HG03045 (cell line): ENCODE results near the gene RSBN1L.

ENCODE experiments used
- ATAC-seq: cut with Tn5 transposase; IDR thresholded peaks from one replicate; pipeline ENCODE4 v1.9.1; 2021; ENCODE audit warnings: mild to moderate bottlenecking, moderate library complexity; ENCODE audit not compliant: unreplicated experiment

Gene RSBN1L

GRCh38 chr7:77799078-77799964 is 103.1 kb downstream of the RSBN1L start:
- peak; percentile 7 for ATAC-seq

- no peak for ATAC-seq
These were observed 103.9 kb downstream of the RSBN1L start for GRCh38 chr7:77800158-77800557.

GRCh38 chr7:77800730-77801129 is 104.5 kb downstream of the RSBN1L start:
- ATAC-seq = no peak

- no peak for ATAC-seq
These were observed 106.5 kb downstream of the RSBN1L start for GRCh38 chr7:77802557-77803405.

GRCh38 chr7:77806425-77806824 is 110.2 kb downstream of the RSBN1L start:
- ATAC-seq = no peak

- no peak for ATAC-seq
These were observed 112.3 kb downstream of the RSBN1L start for GRCh38 chr7:77808517-77808916.

GRCh38 chr7:77811516-77812289 is 115.4 kb downstream of the RSBN1L start:
- no peak for ATAC-seq

GRCh38 chr7:77812290-77812685 is 116.0 kb downstream of the RSBN1L start:
- ATAC-seq = no peak

- ATAC-seq = no peak
These were observed 116.9 kb downstream of the RSBN1L start for GRCh38 chr7:77813180-77813579.

- ATAC-seq = no peak
These were observed 122.8 kb downstream of the RSBN1L start for GRCh38 chr7:77819021-77819420.

- no peak for ATAC-seq
These were observed 124.7 kb downstream of the RSBN1L start for GRCh38 chr7:77820967-77821366.

- no peak for ATAC-seq
These were observed 126.0 kb downstream of the RSBN1L start for GRCh38 chr7:77822269-77822668.

GRCh38 chr7:77823787-77824186 is 127.5 kb downstream of the RSBN1L start:
- ATAC-seq = no peak

- ATAC-seq = no peak
These were observed 128.4 kb downstream of the RSBN1L start for GRCh38 chr7:77824636-77825035.

- no peak for ATAC-seq
These were observed 128.9 kb downstream of the RSBN1L start for GRCh38 chr7:77825131-77825530.

GRCh38 chr7:77826300-77826699 is 130.0 kb downstream of the RSBN1L start:
- ATAC-seq = no peak

- no peak for ATAC-seq
These were observed 131.7 kb downstream of the RSBN1L start for GRCh38 chr7:77827999-77828398.

GRCh38 chr7:77830649-77831355 is 134.5 kb downstream of the RSBN1L start:
- no peak for ATAC-seq

- ATAC-seq = no peak
These were observed 135.2 kb downstream of the RSBN1L start for GRCh38 chr7:77831481-77831880.

GRCh38 chr7:77831953-77832352 is 135.7 kb downstream of the RSBN1L start:
- ATAC-seq = no peak
